ENCODE data around the gene CNDP2.
A peak's percentile ranks its signal among the peaks of the same experiment; 100 is the strongest.

The CNDP2 gene

DNA sequence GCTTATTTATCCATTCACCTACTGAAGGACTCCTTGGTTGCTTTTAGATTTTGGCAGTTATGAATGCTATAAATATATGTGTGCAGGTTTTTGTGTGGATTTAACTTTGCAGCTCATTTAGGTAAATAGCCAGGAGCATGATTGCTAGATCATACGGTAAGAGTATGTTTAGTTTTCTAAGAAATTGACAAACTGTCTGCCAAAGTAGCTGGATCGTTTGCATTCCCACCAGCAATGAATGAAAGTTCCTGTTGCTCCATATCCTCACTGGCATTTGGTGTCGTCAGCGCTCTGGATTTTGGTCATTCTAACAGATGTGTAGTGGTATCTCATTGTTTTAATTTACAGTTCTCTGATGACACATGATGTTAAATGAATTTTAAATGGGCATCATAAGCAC is 30.4 kb upstream of the CNDP2 start:
- intact Hi-C loops (cut with DNase I), result no loop called here
- DNase-seq, result no peak

DNA sequence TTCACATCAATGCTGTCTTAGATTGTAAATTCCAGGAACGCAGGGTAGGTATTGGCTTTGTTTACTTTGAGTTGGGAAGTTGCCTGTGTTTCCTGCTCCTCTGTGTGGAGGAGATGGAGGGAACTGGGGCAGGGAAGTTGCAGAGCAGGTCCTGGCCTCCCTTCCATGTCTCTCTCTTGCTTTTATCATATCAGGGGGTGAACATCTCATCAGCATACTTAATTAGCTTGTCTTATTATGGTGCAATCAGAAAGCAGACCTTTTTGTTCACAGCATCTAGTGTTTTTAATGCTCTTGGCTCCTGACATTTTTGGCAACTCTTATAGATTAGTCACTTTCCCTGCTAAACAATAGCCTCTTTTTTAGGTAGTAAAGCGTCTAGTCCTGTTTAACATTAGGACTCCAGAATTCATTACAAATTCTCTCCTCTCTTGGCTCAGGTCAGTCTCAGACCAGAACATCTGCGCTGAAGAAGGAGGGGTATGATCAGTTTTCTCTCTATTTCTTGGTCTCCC is 27.6 kb upstream of the CNDP2 start:
- intact Hi-C loops (cut with DNase I), result no loop called here
- DNase-seq, result no peak

DNA sequence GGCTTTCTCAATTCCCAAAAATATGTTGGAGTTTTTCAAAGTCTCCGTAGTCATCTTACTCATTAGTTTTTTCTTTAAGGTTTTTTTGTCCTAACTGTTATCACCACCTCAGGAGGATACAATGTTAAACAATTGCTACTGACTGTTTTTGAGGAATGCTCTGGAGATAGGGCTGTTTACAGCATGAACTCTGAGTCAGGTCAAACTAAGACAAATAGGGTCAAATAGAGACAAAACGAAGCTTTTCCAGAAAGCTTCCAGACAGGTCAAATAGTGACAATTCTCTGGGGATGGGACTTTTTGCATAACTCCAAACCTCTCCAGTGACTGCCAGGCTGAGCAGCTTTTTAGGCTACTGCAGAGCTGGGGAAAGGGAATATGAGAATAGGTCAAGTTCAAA is 23.9 kb upstream of the CNDP2 start:
- intact Hi-C loops (cut with DNase I), result no loop called here

DNA sequence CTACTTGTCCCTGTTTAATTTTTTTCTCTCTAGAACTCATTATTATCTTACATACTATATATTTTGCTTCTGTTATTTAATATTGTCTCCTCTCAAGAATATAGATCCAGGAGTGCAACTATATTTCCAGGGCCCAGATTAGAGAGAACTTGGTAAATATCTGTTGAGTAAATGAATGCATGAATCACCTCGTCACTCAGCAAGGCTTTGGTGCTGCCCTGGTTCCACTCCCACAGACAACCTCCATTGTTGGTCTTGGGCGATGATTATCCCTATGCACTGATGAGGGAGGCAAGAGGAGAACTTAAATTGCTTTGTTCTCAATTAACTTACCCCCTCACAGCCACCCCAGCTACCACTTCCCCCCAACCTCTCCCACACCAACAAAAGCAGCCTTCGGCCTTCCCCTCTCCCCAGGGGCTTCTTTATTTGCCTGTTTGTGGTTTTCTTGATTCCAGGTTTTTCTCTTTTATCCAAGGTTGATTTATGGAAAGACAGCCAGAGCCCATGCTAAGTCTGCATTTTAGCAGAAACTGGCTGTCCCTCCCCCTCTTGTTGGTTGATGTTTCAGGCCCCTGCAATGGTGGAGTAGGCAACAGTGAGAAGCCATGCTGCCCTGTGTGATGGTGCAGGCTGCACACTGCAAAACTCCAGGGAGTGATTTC is 22.1 kb upstream of the CNDP2 start:
- no peak for DNase-seq
- intact Hi-C loops (cut with DNase I), result no loop called here

More for the DNA sequence above, 23.9 kb upstream of the CNDP2 start:
- no peak for DNase-seq

DNA sequence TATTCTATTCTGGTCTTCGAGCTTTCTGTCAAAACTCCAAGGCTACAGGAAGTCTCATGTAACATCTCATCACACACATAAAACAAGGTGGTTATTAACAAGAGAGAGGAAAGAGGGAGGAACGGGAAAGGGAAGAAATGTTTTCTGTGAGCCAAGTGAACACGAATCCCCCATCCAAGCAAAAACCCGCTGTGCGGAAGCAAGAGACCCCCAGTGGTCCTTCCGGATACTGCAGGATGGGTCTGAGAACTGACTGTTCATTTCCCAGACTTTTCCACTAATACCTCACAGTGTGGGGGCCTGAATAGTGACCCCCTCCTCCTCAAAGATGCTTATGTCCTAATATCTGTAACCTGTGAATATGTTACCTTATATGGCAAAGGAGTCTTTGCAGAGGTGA is 20.0 kb upstream of the CNDP2 start:
- peak in 7 of 10 donors; percentile 61 to 94 (median 78) for DNase-seq
- intact Hi-C loops (cut with DNase I), result loop anchor here (1.0 to 5.0 kb wide), 3 partner anchors 76 to 279 kb away; no protein-coding TSS in a partner anchor

DNA sequence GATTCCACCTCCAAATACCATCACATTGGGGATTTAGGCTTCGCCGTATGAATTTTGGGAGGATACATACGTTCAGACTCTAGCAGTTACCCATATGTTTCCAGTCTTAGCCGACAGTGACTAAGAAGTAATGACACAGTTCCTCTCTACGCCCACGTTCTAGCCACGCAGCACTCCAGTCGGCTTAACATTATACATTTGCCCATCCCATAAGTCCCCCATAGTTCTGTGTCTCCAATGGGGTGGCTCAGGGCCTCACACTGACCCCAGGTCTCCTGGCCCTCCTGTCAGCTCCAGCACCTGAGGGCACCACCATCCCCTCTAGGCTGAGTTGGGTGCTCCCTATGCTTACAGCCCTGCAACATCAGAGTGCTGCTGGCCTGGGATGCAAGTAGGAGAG is 18.4 kb upstream of the CNDP2 start:
- DNase-seq, result no peak
- intact Hi-C loops (cut with DNase I), result loop anchor here (2.0 to 5.0 kb wide), 2 partner anchors 75 to 281 kb away; no protein-coding TSS in a partner anchor

DNA sequence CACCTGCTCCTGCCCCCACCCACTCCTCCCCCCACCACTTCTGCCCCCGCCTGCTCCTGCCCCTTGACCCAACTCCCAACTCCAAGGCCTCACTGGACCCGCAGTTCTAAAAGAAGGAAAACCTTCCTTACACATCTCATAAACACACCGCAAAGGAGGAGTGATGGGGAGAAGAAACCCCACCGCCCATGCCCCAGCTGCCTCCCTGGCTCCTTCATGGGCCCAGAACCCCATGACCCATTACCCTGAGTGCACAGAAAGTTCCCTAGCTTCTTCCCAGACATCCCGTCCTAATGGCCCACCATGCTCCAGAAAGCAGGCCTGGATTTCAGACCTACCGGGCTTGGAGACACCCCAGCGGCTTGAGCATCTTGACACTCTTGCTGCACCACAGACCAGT is 17.8 kb upstream of the CNDP2 start:
- intact Hi-C loops (cut with DNase I), result loop anchor here (5.0 kb wide), 1 partner anchor 74 kb away; no protein-coding TSS in a partner anchor
- no peak for DNase-seq

DNA sequence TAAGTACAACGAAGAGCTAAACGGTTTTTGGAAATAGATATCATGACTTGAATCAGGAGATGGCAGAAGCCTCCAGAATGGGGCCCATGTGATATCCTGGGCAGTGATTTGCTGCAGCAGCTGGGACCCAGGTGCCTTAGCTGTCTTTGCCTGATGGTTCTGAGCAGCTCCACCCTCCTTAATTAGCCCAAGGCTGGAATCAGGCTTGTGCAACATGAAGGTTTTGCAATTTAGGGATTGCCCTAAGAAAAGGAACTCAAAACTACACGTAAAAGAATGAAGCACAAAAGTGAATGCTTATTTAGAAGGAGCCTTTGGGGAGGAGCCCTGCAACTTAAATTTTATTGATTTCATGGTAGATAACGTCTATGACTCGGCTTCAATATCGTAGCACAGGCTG is 17.3 kb upstream of the CNDP2 start:
- intact Hi-C loops (cut with DNase I), result loop anchor here (5.0 kb wide), 1 partner anchor 73 kb away; no protein-coding TSS in a partner anchor
- no peak for DNase-seq

DNA sequence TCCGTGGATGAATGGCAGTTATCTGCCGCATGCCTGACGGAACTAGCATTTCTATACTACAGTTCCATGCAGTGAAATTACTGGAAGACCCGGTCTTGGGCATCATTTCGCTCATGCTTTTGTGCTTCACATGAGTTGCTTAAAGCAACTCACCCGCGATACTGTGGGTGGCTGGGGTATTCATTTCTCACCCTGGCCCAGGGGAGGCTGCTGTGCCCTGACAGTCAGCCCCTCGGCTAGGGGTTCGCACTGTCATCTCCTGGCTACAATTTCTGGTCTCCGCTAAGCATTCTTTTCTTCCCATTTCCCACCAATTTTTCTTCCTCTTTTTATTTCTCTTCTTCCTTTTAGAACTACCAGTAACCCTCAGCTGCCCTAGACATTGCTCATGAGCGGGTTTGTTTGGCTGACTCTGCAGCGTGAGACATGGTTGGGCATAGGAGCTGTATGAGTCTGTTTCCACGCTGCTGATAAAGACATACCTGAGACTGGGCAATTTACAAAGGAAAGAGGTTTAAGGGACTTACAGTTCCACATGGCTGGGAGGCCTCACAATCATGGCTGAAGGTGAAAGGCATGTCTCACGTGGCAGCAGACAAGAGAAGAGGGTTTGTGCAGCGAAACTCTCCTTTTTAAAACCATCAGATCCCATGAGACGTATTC is 16.5 kb upstream of the CNDP2 start:
- no peak for DNase-seq
- intact Hi-C loops (cut with DNase I), result loop anchor here (5.0 kb wide), 1 partner anchor 73 kb away; no protein-coding TSS in a partner anchor

DNA sequence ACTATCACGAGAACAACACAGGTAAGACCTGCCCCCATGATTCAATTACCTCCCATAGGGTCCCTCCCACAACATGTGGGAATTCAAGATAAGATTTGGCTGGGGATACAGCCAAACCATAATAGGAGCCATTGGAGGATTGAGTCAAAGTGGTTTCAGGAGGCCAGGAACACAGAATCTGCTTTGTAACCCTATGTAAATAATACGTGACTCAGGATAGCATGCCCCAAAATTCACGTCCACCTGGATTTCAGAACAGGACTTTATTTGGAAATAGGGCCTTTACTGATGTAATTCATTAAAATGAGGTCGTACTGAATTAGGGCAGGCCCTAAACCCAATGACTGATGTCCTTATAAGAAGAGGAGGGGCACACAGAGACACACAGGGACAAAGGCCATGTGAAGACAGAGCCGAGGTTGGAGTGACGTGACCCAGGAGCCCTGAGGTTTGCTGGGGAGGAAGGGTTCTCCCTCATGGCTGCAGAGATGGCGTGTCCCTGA is 16.0 kb upstream of the CNDP2 start:
- intact Hi-C loops (cut with DNase I), result no loop called here
- no peak for DNase-seq

DNA sequence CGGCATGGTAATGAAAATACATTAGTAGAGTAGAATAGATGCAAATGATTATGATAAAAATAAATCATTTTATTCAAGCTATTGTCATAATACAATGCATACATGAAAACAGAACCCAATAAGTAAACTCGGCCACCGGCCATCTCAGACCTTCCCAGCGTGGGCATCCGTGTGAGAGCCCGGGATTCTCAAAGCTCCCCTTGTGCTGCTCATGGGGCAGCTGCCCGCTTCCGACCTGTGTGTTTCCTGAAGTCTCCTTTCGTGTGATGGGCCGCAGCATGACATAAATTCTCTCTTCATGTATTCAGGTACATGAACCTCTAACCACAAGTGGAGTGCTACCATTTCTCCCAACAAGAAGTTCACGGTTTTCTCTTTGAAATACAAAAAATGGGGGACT is 13.5 kb upstream of the CNDP2 start:
- intact Hi-C loops (cut with DNase I), result no loop called here
- DNase-seq, result no peak

DNA sequence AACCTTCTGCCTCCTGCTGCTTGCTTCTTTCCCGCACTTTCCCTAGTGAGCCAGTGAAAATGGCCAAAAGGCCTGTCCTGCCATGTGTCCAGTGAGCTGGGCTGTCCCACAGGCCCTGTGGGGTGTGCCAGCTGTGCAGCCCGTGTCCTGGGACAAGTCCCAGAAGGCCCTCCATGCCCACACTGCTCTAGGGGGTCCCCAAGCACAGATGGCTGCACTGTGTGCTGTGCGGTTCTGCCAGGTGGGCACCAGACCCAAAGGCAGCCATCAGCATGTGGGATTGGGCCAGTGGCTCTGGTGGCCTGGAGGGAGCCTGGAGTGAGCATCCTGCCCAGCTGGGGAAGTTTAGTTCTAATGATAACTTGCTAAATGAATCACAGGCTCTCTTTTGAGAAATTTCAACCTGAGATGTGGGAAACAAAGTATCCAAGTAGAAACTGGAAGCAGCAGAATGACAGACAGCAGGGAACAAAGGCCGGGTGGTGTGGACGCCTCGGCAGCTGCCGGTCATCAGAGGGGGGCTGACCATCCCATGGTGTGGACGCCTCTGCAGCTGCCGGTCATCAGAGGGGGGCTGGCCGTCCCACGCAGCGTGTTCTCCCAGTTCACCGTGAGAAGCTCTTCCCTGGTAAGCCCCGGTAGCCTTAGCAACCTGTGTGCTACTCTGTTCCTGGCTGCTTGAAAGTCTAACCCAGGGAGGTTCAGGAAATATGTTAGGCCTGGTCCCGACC is 9.9 kb upstream of the CNDP2 start:
- intact Hi-C loops (cut with DNase I), result no loop called here
- no peak for DNase-seq

DNA sequence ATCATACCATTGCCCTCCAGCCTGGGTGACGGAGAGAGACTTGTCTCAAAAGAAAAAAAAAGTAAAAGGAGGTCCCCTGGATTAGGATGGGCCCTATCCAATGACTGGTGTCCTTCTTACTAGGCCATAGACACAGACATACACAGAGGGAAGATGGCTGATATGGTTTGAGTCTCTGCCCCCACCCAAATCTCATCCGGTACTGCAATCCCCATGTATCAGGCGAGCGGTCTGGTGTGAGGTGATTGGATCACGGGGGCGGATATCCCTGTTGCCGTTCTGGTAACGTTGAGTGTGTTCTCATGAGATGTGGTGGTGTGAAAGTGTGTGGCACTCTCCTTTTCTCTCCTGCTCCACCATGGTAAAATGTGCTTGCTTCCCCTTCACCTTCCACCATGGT is 7.8 kb upstream of the CNDP2 start:
- intact Hi-C loops (cut with DNase I), result no loop called here
- no peak for DNase-seq

DNA sequence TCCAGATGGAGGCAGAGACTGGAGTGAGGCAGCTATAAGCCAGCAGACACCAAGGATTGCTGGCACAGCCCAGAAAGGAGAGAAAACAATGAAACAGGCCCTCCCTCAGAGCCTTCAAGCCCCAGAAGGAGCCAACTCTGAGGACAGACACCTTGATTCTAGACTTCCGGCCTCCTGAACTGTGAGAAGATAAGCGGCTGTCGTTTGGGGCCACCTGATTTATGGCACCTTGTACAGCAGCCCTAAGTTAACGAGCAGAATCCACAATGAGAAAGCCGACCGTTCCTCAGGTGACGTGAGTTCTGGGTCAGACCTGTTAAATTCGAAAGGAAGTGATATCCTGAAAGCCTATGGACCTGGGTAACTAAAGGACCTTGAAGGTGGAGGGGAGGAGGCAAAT is 7.3 kb upstream of the CNDP2 start:
- intact Hi-C loops (cut with DNase I), result no loop called here
- DNase-seq, result no peak

DNA sequence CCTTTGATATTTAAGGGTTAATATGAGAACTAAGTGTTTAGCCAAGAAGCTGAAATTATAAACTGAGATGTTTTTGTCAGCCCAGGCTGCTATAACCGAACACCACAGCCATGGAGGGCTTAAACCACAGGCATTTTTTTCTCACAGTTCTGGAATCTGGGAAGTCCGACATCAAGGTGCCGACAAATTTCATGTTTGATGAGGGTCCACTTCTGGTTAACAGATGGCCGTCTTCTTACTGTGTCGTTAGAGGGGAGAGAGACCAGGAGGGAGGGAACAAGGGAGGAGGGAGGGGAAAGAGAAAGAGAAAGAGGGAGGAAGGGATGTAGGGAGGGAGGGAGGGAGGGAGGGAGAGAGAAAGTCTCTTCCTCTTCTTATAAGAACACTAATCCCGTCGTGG is 6.5 kb upstream of the CNDP2 start:
- intact Hi-C loops (cut with DNase I), result loop anchor here (10.0 kb wide), 1 partner anchor 195 kb away; the partner anchor contains the start of gene CYB5A
- no peak for DNase-seq

DNA sequence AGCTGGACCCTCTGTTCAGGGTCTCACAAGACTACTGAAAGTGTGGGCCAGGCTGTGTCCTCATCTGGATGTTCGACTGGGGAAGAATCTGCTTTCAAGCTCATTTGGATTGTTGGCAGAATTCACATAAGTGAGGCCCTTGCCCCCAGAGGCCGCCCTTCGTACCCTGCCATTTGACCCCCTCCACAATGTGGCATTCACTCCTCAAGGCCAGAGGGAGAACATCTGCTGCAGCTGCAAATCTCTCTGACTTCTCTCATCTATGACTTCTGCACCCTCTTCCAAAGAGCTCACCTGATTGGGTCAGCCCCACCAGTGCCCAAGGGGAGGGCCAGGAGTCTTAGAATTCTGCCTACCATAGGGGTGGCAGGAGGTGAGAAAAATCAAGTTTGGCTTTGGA is 3.9 kb upstream of the CNDP2 start:
- no peak for DNase-seq
- intact Hi-C loops (cut with DNase I), result loop anchor here (10.0 kb wide), 1 partner anchor 197 kb away; the partner anchor contains the start of gene CYB5A

DNA sequence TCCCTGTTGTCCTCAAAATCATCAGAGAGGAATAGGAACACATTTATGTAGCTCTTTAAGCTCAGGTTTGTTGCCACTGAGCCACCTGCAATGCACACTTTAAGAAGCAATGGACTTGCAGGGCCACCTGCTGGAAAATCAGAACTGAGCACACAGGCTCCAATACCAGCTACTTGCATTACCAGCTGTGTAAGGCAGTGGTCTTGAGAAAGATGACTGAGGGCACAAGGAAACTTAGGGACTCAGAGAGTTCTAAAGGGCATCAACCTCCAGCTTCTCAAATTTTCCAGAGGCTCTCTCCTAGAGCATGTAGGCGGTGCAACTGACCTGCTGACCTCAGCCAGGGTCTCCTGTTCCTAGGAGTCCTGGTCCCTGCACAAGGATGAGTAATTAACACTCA is 2.5 kb upstream of the CNDP2 start:
- intact Hi-C loops (cut with DNase I), result loop anchor here (1.0 to 10.0 kb wide), 2 partner anchors 140 to 199 kb away; partner anchors contain the start of gene CYB5A
- DNase-seq, result peak in 5 of 10 donors; percentile 52 to 91 (median 57)

DNA sequence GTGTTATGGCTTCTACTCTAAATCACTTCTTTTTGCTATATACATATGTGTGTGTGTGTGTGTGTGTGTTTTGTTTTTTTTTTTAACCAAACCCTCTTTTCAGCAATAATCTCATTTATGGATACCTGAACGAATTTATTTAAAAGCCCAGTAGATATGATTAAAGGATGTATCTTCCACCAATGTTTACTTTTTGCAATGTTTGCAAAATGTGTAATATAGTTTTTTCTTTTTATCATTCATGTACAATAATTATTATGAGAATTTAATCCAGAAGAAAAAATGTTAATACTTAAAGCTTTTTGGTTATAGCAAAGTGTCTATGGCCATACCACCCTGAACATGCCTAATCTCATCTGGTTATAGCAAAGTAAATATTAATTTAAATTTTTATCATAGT is 1.6 kb upstream of the CNDP2 start:
- intact Hi-C loops (cut with DNase I), result loop anchor here (10.0 kb wide), 1 partner anchor 200 kb away; the partner anchor contains the start of gene CYB5A
- DNase-seq, result no peak

DNA sequence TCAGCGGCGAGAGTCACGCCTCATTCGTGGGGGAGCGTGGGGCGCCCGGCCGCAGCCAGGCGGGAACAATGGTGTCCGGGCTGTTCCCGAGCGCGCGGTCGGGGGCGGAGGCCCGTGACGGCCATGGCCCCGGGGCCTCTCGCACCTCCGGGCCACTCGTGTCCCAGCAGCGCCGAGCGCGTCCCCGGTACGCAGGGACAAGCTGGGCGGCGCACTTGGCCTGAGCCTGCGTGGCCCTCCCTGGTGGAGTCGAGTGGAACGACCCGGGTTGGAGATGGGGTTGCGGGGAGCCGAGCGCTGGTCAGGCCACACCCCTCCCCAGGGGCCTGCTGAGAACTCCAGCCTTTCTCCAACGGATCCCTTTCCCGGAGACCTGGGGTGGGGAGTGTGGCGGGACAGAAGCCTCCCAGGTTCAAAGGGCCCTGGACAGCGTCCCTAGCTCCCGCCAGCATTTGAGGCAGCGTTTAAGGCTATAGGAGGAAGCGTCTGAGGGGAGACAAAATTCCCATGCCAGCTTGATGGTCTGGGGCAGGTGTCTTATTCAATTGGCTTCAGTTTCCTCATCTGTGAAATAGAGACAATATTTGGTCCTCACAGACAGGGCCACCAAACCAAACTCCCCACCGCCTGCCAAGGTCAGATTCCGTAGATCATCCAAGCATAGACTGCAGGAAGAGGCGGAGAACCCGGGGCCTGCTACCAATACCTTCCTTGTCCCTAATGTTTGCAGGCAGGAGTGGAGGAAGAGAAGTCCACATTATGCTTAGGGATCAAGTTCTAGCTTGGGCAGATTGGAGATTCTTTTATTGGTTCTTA is 553 bp downstream of the CNDP2 start:
- intact Hi-C loops (cut with DNase I), result loop anchor here (5.0 to 10.0 kb wide), 3 partner anchors 46 to 349 kb away; partner anchors contain the start of genes CYB5A, FBXO15 and TIMM21
- peak in 9 of 10 donors; percentile 42 to 93 (median 64) for DNase-seq

DNA sequence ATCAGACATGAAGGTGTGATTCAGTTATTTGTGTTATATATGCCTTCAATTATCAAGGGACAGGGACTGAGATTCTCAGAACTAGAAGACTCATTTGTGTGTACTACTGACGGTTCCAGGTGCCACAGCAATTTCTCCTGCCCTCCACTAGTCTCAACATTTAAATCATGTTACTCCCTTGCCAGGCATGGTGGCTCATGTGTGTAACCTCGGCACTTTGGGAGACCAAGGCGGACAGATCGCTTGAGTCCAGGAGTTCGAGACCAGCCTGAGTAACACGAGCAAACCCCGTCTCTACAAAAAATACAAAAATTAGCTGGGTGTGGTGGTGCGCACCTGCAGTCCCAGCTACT is 1.1 kb downstream of the CNDP2 start:
- DNase-seq, result peak in 1 of 10 donors; percentile 1
- intact Hi-C loops (cut with DNase I), result loop anchor here (5.0 to 10.0 kb wide), 3 partner anchors 45 to 350 kb away; partner anchors contain the start of genes CYB5A, FBXO15 and TIMM21
